Measurements from ENCODE around the gene EHMT1.

Gene EHMT1

DNA sequence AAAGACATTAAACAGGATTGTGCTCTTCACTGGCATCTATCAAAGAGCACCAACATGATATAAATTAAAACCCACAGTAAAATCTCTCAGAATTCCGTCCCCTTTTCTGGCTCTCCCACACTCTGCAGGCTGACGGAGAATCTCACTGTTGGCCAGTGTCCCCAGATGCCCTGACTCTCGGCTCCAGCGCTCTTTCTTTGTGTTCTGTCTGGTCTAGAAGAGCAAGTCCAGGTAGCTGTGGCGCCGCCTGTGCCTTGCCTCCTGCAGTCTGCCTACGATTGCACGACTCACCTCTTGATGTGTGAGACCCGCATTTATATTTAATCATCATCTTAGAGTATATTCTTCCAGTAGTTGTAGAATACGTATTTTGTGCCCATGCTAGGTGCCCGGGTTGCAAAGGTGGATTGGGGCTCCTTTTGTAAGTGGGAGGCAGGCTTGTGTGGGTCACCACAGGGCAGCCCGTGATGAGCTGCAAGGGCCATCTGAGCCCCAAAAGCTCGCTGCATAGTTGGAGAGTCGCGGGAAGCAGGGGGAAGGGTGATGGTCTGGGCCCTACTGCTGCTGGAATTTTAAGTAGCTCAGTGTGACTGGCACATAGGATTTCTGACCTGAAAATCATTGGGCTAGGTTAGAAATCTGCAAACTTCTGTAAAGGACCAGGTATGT, 55.6 kb downstream of the EHMT1 start:
- peaks cover 9% of the 10 kb centered on the region for H3K36me3 Mint-ChIP-seq (ENCODE audit: low read depth)
- H3K9me3 Mint-ChIP-seq: no peaks in the 10 kb centered on the region
- no peak overlapping the region for H3K4me3 Mint-ChIP-seq
- peaks cover 19% of the 10 kb centered on the region for H3K4me1 Mint-ChIP-seq (ENCODE audit: low read depth)
- no peaks in the 10 kb centered on the region for H3K27me3 Mint-ChIP-seq (ENCODE audit: low read depth)
- no peak overlapping the region for H3K27ac Mint-ChIP-seq

DNA sequence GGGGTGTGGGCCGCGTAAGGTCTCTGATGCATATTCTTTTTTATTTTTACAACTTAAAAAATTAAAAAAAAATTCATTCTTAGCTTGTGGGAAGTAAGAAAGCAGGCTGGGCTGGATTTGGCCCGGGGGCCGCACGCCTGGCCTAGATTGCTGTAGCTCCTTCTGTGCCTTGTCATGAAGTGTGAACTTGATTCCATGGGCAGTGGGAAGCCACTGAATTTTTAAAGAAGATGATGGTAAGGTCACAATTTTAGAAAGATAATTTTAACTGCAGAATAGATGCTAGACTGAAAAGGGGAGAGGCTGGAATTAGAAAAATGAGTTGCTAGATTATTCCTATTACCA, 56.1 kb downstream of the EHMT1 start:
- Mint-ChIP-seq H3K4me1 (ENCODE audit: low read depth) (peaks cover 21% of the 10 kb centered on the region), H3K36me3 (ENCODE audit: low read depth) (peaks cover 7% of the 10 kb centered on the region), H3K27ac (no peak overlapping the region), H3K27me3 (ENCODE audit: low read depth) (no peaks in the 10 kb centered on the region), H3K4me3 (no peak overlapping the region), H3K9me3 (no peaks in the 10 kb centered on the region)

DNA sequence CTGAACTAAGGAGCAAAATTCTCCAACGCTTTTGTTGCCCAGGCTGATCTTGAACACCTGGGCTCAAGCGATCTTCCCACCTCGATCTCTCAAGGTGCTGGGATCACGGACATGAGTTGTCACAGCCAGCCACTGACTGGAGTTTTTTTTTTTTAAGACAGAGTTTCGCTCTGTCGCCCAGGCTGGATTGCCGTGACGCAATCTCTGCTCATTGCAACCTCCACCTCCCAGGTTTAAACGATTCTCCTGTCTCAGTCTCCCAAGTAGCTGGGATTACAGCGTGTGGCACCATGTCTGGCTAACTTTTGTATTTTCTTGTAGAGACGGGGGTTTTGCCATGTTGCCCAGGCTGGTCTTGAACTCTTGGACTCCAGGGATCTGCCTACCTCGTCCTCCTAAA, 58.2 kb downstream of the EHMT1 start:
- Mint-ChIP-seq H3K9me3 (no peaks in the 10 kb centered on the region), H3K4me3 (no peak overlapping the region), H3K4me1 (ENCODE audit: low read depth) (peaks cover 21% of the 10 kb centered on the region), H3K27ac (no peak overlapping the region), H3K27me3 (ENCODE audit: low read depth) (no peaks in the 10 kb centered on the region), H3K36me3 (ENCODE audit: low read depth) (peaks cover 8% of the 10 kb centered on the region)

DNA sequence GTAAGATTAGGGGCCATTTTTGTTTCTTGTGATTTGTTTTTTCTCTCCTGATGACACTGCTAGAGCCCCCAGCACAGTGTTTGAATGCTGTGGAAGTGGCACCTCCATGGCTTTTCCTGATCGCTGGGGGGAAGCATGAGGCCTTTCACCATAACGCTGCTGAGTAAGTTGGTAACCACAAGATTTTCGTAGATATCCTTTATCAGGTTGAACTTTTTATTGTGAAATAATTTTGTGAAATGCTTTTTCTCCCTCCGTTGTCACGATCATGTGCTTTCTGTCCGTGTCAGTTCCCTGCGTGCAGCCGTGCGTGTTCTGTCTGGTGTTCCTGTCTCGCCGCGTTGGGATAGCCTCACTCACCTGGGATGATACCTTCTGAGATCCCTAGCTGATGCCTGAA, 59.4 kb downstream of the EHMT1 start:
- Mint-ChIP-seq H3K4me3 (no peak overlapping the region), H3K36me3 (ENCODE audit: low read depth) (peaks cover 8% of the 10 kb centered on the region), H3K27ac (no peak overlapping the region), H3K4me1 (ENCODE audit: low read depth) (peaks cover 13% of the 10 kb centered on the region), H3K9me3 (no peaks in the 10 kb centered on the region), H3K27me3 (ENCODE audit: low read depth) (no peaks in the 10 kb centered on the region)

DNA sequence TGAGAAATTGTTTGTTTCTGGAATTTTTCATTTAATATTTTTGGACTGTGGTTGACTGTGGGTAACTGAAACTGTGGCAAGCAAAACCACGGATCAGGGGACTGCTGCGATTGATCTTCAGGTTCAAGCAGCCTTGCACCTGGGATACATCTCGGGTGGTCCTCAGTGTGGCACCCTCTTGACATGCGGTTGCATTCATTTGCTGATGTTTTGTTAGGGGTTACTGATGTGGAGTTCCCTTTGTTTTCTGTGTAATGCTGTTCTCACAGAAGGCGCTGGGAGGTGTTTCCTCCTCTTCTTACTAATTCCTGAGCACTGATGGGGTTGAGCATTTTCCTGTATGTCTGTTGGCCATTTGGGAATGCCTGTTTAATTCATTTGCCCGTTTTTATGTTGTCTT, 60.4 kb downstream of the EHMT1 start:
- no peaks in the 10 kb centered on the region for H3K27me3 Mint-ChIP-seq (ENCODE audit: low read depth)
- H3K4me3 Mint-ChIP-seq: no peak overlapping the region
- H3K9me3 Mint-ChIP-seq: no peaks in the 10 kb centered on the region
- peaks cover 8% of the 10 kb centered on the region for H3K36me3 Mint-ChIP-seq (ENCODE audit: low read depth)
- no peak overlapping the region for H3K27ac Mint-ChIP-seq
- H3K4me1 Mint-ChIP-seq (ENCODE audit: low read depth): peaks cover 9% of the 10 kb centered on the region

DNA sequence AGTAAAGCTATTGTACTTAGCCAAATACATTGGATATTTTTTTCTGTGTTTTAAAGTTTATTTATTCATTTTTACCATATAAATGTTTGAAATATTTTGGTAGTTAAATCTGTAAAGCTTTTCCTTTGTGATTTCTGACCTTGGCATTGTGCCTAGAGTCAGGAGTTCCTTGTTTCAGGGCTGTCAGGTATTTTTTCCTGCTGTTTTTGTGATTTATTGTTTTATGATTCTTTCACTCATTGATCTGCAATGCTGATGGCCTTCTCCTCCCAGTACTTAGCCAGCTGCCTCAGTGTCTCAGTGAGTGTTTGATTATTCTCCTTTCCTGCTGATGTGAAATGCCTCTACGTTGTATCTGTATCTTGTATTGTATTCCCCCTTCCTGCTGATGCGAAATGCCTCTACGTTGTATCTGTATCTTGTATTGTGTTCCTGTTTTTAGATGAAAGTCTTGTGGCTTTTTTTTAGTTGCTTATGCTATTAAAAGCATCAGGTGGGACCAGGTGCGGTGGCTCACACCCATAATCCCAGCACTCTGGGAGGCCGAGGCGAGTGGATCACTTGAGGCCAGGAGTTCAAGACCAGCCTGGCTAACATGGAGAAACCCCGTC, 61.0 kb downstream of the EHMT1 start:
- H3K36me3 Mint-ChIP-seq (ENCODE audit: low read depth): peaks cover 4% of the 10 kb centered on the region
- no peak overlapping the region for H3K27ac Mint-ChIP-seq
- H3K9me3 Mint-ChIP-seq: no peaks in the 10 kb centered on the region
- no peak overlapping the region for H3K4me3 Mint-ChIP-seq
- H3K4me1 Mint-ChIP-seq (ENCODE audit: low read depth): peaks cover 9% of the 10 kb centered on the region
- no peaks in the 10 kb centered on the region for H3K27me3 Mint-ChIP-seq (ENCODE audit: low read depth)

DNA sequence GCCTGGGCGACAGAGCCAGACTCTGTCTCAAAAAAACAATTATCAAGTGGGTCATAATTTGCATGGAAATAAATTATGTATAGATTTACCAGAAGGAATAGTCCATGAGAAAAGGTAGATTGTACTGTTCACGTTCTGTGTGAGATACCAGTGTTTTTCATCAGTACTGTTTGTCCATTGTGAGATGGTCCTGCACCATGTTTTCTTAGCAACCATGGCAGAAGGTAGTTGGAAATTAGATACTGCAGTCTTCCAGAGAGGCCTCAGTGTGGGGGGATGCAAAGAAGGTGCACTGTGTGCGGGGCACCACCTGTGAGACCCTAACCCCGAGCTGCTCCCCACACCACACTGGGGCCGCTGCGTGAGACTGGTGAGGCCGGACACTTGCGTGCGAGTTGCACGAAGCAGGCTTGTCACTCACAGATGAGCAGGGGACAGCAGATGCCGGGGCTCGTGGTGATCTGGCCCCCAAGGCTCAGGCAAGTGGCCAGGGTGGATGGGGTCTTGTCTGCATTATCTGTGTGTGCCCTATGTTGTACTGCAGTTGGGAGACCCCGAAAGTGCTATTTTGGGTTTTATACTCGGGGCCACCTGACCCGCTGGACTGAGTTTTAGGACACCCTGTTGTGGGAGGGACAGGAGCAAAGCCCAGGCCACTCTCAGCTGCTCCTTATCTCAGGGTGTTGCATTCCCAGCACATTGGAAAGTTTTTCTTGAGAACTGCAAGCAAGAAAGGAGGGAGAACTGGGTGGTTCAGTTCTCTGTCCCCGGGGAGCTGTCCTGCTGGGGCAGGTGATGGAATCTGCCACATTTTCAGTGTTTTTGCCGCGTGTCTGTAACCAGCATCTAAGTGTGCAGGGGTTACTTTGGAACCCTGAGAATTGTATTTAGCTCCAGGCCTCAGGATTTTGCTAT, 61.9 kb downstream of the EHMT1 start:
- Mint-ChIP-seq H3K27me3 (ENCODE audit: low read depth) (no peaks in the 10 kb centered on the region), H3K36me3 (ENCODE audit: low read depth) (peaks cover 8% of the 10 kb centered on the region), H3K9me3 (no peaks in the 10 kb centered on the region), H3K4me1 (ENCODE audit: low read depth) (peaks cover 9% of the 10 kb centered on the region), H3K4me3 (no peak overlapping the region), H3K27ac (no peak overlapping the region)

DNA sequence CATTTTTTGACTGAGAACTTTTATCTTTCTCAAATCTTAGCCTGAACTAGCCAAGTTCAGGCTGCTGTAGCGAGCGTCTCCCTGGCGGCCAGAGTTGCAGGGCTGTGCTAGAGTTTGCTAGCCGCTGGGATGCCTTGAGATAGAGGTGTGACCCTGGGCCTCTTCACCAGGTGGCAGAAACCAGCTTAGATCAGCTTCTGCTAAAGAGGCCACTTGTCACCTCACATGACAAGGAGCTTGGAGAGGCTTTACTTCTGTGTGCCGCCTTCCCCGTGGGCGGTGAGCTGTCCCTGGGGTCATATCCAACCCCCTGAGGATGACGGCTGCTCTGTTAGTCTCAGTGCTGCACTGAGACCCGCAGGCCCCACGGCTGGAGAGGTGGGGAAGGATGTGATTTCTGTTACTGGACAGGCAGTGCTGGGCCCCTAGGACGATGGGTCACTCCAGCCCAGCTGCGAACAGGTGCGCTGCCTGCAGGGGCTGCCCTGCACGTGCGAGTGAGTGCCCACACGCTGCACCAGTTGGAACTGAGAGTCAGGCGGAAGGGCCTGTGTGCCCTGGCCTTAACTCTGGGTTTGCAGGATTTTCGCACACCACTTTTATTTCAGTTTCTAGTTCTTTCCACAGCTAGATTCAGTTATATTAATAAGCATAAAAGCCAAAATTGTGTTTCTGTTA, 63.8 kb downstream of the EHMT1 start:
- Mint-ChIP-seq H3K27ac (no peak overlapping the region), H3K36me3 (ENCODE audit: low read depth) (peaks cover 14% of the 10 kb centered on the region), H3K9me3 (no peaks in the 10 kb centered on the region), H3K4me3 (no peak overlapping the region), H3K4me1 (ENCODE audit: low read depth) (peaks cover 12% of the 10 kb centered on the region), H3K27me3 (ENCODE audit: low read depth) (no peaks in the 10 kb centered on the region)

DNA sequence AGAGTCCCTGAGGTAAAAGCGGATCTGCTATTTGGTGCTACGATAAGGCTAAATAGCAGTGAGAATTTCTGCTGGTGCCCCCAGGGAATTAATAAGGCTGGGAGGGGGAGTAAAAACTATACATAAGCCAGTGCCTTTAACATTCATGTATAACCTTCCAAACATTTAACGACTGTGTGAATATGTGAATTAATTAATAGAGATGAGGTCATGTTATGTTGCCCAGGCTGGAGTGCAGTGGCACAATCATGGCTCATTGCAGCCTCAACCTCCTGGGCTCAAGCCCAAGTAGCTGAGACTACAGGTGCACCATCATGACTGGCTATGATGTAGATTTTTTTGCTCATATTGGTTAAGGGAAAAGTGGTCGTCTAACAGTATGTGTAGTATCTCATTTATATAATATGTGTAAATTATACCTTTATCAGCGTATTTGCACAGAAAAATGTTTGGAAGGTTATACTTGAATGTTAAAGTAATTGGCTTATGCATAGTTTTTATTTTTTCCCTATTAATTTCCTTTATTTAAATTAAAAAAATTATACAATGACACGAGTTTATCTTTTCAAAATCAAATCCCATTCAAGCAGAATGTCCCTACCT, 64.6 kb downstream of the EHMT1 start:
- H3K4me1 Mint-ChIP-seq (ENCODE audit: low read depth): peaks cover 11% of the 10 kb centered on the region
- H3K27me3 Mint-ChIP-seq (ENCODE audit: low read depth): no peaks in the 10 kb centered on the region

DNA sequence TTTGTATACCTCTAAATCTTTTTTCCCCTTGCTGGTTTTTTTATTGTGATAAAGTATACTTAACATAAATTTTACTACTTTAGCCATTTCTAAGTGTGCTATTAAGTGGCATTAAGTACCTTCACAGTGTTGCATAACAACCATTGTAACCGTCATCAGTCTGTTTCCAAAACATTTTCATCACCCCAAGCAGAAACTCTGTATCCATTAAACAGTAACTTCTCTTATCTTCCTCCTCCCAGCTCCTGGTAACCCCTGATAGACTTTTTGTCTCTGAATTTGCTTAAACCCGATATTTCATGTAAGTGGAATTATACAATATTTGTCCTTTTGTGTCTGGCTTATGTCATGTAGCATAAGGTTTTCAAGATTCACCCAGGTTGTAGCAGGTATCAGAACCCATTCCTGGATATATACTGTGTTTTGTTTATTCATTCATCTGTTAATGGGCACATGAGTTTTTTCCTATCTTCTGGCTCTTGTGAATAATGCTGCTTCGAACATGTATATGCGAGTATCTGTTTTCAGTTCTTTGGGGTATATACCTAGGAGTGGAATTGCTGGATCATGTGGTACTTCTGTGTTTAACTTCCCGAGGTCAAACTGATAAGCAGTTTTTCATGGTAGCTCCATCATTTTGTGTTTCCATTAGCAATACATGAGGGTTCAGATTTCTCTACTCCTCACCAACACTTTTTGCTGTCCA, 66.4 kb downstream of the EHMT1 start:
- H3K27me3 Mint-ChIP-seq (ENCODE audit: low read depth): no peaks in the 10 kb centered on the region
- H3K4me3 Mint-ChIP-seq: no peak overlapping the region
- H3K27ac Mint-ChIP-seq: no peak overlapping the region
- H3K4me1 Mint-ChIP-seq (ENCODE audit: low read depth): peaks cover 12% of the 10 kb centered on the region
- no peaks in the 10 kb centered on the region for H3K9me3 Mint-ChIP-seq
- peaks cover 12% of the 10 kb centered on the region for H3K36me3 Mint-ChIP-seq (ENCODE audit: low read depth)

More for the DNA sequence above, 64.6 kb downstream of the EHMT1 start:
- Mint-ChIP-seq H3K4me3 (no peak overlapping the region), H3K9me3 (no peaks in the 10 kb centered on the region), H3K36me3 (ENCODE audit: low read depth) (peaks cover 13% of the 10 kb centered on the region), H3K27ac (no peak overlapping the region)

DNA sequence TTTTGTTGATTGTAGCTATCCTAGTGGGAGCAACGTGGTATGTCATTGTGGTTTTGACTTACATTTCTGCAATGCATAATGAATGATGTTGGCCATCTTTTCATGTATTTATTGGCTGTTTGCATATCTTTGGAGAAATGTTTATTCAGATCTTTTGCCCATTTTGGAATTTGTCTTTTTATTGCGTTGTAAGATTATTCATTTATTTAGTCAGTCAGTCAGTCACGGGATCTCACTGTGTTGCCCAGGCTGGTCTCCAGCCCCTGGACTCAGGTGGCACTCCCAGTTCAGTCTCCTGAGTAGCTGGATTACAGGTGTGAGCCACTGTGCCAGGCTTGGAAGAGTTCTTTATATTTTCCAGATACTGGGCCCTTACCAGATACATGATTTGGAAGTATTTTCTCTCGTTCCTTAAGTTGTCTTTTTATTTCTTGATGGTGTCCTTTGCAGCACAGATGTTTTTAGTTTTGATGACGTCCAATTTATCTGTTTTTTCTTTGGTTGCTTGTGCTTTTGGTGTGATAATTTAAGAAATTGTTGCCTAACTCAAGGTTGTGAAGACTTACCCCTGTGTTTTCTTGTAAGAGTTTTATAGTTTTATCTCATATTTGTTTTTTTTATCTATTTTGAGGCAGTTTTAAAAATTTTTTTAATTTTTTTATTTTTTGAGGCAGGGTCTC, 67.1 kb downstream of the EHMT1 start:
- H3K27me3 Mint-ChIP-seq (ENCODE audit: low read depth): no peaks in the 10 kb centered on the region
- peaks cover 12% of the 10 kb centered on the region for H3K4me1 Mint-ChIP-seq (ENCODE audit: low read depth)
- H3K9me3 Mint-ChIP-seq: no peaks in the 10 kb centered on the region
- peaks cover 12% of the 10 kb centered on the region for H3K36me3 Mint-ChIP-seq (ENCODE audit: low read depth)
- no peak overlapping the region for H3K4me3 Mint-ChIP-seq
- no peak overlapping the region for H3K27ac Mint-ChIP-seq

DNA sequence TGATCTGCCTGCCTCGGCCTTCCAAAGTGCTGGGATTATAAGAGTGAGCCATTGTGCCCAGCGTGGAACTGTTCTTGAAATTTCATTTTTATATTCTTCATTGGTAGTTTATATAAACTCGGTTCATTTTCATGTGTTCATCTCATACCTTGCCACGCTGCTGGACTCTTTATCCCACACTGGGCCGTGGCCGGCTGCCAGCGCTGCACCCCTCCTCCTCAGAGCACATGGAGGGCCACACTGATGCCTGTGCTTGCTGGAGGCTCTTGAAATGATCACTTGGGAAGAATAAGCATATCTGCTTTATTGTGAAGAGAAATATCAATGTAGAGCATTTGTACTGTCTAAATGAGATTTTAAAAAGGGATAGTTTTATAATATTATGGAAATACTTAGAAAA, 69.5 kb downstream of the EHMT1 start:
- no peak overlapping the region for H3K27ac Mint-ChIP-seq
- H3K4me1 Mint-ChIP-seq (ENCODE audit: low read depth): peaks cover 16% of the 10 kb centered on the region
- peaks cover 12% of the 10 kb centered on the region for H3K36me3 Mint-ChIP-seq (ENCODE audit: low read depth)
- H3K9me3 Mint-ChIP-seq: no peaks in the 10 kb centered on the region
- H3K27me3 Mint-ChIP-seq (ENCODE audit: low read depth): no peaks in the 10 kb centered on the region
- H3K4me3 Mint-ChIP-seq: no peak overlapping the region

DNA sequence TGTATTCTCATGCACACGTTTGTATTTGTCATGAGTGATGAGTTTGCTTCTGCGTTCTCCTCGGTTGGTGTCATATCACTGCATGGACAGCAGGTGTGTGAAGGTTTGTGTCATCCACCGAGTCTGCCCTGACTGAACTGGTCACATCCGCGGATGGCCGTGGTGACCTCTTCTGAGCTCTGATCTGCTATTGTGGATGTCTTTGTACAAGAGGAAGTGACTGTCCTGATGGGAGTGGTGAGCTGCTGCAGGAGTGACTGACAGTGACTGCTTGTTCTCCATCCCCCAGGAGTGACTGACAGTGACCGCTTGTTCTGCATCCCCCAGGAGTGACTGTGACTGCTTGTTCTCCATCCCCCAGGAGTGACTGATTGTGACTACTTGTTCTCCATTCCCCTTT, 69.9 kb downstream of the EHMT1 start:
- Mint-ChIP-seq H3K4me1 (ENCODE audit: low read depth) (peaks cover 16% of the 10 kb centered on the region), H3K36me3 (ENCODE audit: low read depth) (peaks cover 12% of the 10 kb centered on the region), H3K4me3 (no peak overlapping the region), H3K27ac (no peak overlapping the region), H3K9me3 (no peaks in the 10 kb centered on the region), H3K27me3 (ENCODE audit: low read depth) (no peaks in the 10 kb centered on the region)

Measured in T-helper 1 cell treated with Interleukin-12 subunit alpha and Interleukin-12 subunit beta and Interleukin-4 antibody, amounts not matched to agents 30 μg/mL and 1 μg/mL, for 36 hours (primary cell).